Sigmoid colon (tissue), 7 donors: ENCODE results near the gene PPP3R1. TPM values are rescaled to one million over a fixed set of nuclear protein-coding genes. Genes with fewer than 3 reads are reported as not detected.

ENCODE experiments used
- DNase-seq: peaks from one replicate; pipeline ENCODE4 v3.0.0-alpha.2; 2019
- H3K27ac ChIP-seq, 4 donors: fragments of 200-600 bp; sonication (generic); one replicate each; pipeline ENCODE4 v1.5.1; 2016 to 2019; ENCODE audit warnings: mild to moderate bottlenecking in 1 of 4
- H3K27me3 ChIP-seq, 3 donors: fragments of 200-600 bp; sonication (generic); one replicate each; pipeline ENCODE4 v1.5.1; 2019; ENCODE audit warnings: mild to moderate bottlenecking in 1 of 3
- H3K36me3 ChIP-seq, 4 donors: fragments of 200-600 bp; sonication (generic); one replicate each; pipeline ENCODE4 v1.5.1; 2016 to 2019
- H3K4me1 ChIP-seq, 4 donors: fragments of 200-600 bp; sonication (generic); one replicate each; pipeline ENCODE4 v1.5.1; 2017 to 2019
- H3K4me3 ChIP-seq, 4 donors: fragments of 200-600 bp; sonication (generic); one replicate each; pipeline ENCODE4 v1.5.1; 2017 to 2019; ENCODE audit warnings: mild to moderate bottlenecking in 2 of 4, moderate library complexity in 1 of 4
- H3K9me3 ChIP-seq, 4 donors: fragments of 200-600 bp in 3 of 4; sonication (generic) in 3 of 4; one replicate each; pipeline versions ENCODE4 v1.5.1 to v1.6.1; 2013 to 2019
- EP300 ChIP-seq, 4 donors: sonication (generic); formaldehyde crosslinking; IDR thresholded peaks; one replicate each; pipeline ENCODE4 v1.6.1; 2017; ENCODE audit warnings: antibody characterized with exemption in 4 of 4
- POLR2A ChIP-seq, 2 donors: fragments of 450-650 bp; IDR thresholded peaks; one replicate each; pipeline ENCODE4 v1.6.1; 2016; ENCODE audit warnings: antibody characterized with exemption in 2 of 2, mild to moderate bottlenecking in 2 of 2, moderate library complexity in 2 of 2
- POLR2AphosphoS5 ChIP-seq, 4 donors: sonication (generic); formaldehyde crosslinking; IDR thresholded peaks; one replicate each; pipeline ENCODE4 v1.6.1; 2017; ENCODE audit warnings: antibody characterized with exemption in 4 of 4
- WGBS, 2 donors: extraction: QIAGEN DNeasy Blood & Tissue Kit; methylation state at CpG; one replicate each; pipeline ENCODE4 v1.1.7; 2013; 5-methylcytosine and 5-hydroxymethylcytosine counted together
- intact Hi-C: fragments of 100-400 bp; cut with DNase I; formaldehyde crosslinking; loops from one replicate; pipeline ENCODE4 v1.15.1; 2023
- polyA plus RNA-seq, 3 donors: library from polyadenylated mRNA; stranded (reverse); fragments of 200-250 nt; gene quantifications; one replicate each; pipeline ENCODE4 v1.2.3, GENCODE V29; 2013
- total RNA-seq, 4 donors: library from RNA; depleted of rRNA; stranded (reverse); fragments of >200 nt; gene quantifications; one replicate each; pipeline ENCODE4 v1.1.0, GENCODE V29; 2016
- TF ChIP-seq, protein P1 (sequence below), 4 experiments: fragments of 450-650 bp in 3 of 4; fragments of 200-600 bp in 1 of 4; IDR thresholded peaks; one replicate each; pipeline ENCODE4 v1.5.1; 2016 to 2019; ENCODE audit warnings: antibody characterized with exemption in 4 of 4, mild to moderate bottlenecking in 3 of 4, moderate library complexity in 2 of 4
- donor health status: healthy with polysubstance abuse.
- donor health status: Bipolar disorder and iron deficiency.
- donor health status: healthy.

The PPP3R1 gene
- total and polyA plus RNA-seq, 7 donors: 17.4 to 38.5 (median 28.8) TPM

DNA sequence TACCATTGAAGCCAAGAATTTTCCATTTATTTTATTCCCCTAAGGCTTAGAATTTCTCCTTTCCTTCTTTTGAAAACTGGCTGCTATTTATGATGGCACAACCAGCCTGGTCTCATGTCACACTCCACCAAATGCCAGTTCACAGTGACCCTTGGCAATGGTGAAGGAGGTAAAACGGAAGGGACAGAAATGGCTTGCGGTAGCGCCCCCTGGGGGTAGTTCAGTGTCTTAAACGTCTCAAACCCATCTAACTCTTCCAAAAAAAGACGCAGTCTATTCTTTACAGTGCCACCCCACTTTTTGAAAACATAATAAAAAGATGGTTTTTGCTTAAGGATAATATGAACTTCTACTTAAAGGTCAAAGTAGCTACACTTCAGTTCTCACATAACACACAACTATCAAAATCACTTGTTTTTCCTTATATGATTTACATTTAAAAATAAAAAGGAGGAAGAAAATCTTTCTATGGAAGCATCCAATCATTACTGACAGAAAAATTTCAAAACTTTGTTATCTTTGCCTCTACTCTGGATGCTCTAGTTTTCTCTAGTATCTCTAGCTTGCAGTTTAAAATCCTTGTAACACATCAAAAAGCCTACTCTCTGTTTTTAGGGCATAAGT is 66.7 kb downstream of the PPP3R1 start:
- Histone ChIP-seq H3K9me3 (no peaks in the 10 kb centered on the region), H3K36me3 (peaks cover 0 to 26% (median 0%) of the 10 kb centered on the region in 4 donors), H3K27me3 (no peaks in the 10 kb centered on the region), H3K4me3 (no peak overlapping the region), H3K4me1 (peaks cover 0 to 12% (median 0%) of the 10 kb centered on the region in 4 donors), H3K27ac (no peak overlapping the region)
- DNase-seq: no peak
- 54 to 61% methylated on average over 5 of the region's 5 CpGs for WGBS, 2 donors
- intact Hi-C loops: no loop called here
- TF ChIP-seq, protein P1, sequence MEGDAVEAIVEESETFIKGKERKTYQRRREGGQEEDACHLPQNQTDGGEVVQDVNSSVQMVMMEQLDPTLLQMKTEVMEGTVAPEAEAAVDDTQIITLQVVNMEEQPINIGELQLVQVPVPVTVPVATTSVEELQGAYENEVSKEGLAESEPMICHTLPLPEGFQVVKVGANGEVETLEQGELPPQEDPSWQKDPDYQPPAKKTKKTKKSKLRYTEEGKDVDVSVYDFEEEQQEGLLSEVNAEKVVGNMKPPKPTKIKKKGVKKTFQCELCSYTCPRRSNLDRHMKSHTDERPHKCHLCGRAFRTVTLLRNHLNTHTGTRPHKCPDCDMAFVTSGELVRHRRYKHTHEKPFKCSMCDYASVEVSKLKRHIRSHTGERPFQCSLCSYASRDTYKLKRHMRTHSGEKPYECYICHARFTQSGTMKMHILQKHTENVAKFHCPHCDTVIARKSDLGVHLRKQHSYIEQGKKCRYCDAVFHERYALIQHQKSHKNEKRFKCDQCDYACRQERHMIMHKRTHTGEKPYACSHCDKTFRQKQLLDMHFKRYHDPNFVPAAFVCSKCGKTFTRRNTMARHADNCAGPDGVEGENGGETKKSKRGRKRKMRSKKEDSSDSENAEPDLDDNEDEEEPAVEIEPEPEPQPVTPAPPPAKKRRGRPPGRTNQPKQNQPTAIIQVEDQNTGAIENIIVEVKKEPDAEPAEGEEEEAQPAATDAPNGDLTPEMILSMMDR (IDR thresholded peaks at IDR 0.05): peak in 1 of 4 experiments; percentile 26
- no peak for TF ChIP-seq POLR2AphosphoS5 (IDR thresholded peaks at IDR 0.05)

DNA sequence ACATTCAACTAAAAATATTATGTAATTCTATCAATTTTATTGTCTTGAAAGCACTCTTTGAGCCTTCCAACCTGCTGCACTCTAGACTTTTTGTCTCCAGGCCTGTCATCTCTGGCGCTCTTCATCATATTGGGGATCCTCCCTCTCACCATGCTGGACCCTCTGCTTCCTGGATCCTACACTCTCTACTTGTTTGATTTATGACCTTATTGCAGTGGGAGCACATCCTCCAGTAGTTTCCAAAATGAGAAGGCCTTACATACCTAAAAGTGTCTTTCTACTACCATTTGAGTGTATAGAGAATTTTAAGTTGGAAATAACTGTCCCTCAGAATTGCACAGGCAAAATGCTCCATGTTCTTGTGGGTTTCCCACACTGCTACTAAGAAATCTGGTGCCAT is 69.4 kb downstream of the PPP3R1 start:
- Histone ChIP-seq H3K27ac (no peak overlapping the region), H3K9me3 (no peaks in the 10 kb centered on the region), H3K4me1 (no peaks in the 10 kb centered on the region), H3K27me3 (no peaks in the 10 kb centered on the region), H3K4me3 (no peak overlapping the region), H3K36me3 (peaks cover 0 to 41% (median 0%) of the 10 kb centered on the region in 4 donors)
- TF ChIP-seq POLR2A (IDR thresholded peaks at IDR 0.05) (no peak), POLR2AphosphoS5 (IDR thresholded peaks at IDR 0.05) (no peak), EP300 (IDR thresholded peaks at IDR 0.05) (no peak)
- TF ChIP-seq, protein P1 (IDR thresholded peaks at IDR 0.05): no peak
- DNase-seq: no peak
- WGBS, 2 donors: 98% methylated on average over 1 of the region's 1 CpG
- intact Hi-C loops: no loop called here

DNA sequence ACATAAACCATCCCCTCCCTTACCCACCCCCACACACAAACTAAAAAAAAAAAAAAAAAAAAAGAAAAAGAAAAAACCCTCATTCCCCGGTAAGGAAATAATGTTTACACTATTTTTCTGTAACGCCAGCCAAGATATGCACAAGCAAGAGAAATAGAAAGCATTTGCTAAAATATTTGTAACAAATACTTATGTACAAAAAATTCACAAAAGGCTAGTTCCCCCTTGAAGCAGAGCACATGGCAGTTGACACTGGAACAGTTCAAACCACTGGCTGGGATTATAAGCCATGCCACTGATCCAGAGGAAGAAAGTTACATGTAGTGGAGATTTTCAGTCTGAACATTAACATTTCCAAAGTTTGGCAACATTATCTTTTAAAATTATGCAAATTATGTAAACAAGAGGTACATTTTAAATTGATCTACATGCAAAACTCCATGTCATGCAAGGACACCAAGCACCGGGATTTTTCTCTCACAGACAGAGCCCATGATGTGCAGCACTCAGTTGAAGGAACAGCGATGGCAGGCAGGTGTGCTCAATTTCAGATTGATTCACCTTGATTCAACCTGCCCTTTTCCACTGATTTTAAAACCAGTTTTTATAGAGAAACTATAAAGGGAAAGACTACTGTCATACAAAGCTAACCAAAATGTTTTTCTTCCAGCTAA is 73.2 kb downstream of the PPP3R1 start:
- H3K9me3 ChIP-seq: no peaks in the 10 kb centered on the region
- H3K4me3 ChIP-seq: no peak overlapping the region
- no peak for DNase-seq
- H3K27me3 ChIP-seq: no peaks in the 10 kb centered on the region
- no peak for TF ChIP-seq POLR2A (IDR thresholded peaks at IDR 0.05)
- no peak for TF ChIP-seq POLR2AphosphoS5 (IDR thresholded peaks at IDR 0.05)
- TF ChIP-seq, protein P1 (IDR thresholded peaks at IDR 0.05): no peak
- no peak for TF ChIP-seq EP300 (IDR thresholded peaks at IDR 0.05)
- intact Hi-C loops: no loop called here
- H3K36me3 ChIP-seq: peaks cover 0 to 58% (median 0%) of the 10 kb centered on the region in 4 donors
- no peaks in the 10 kb centered on the region for H3K4me1 ChIP-seq
- H3K27ac ChIP-seq: no peak overlapping the region
- 85 to 87% methylated on average over 4 of the region's 4 CpGs for WGBS, 2 donors

GRCh38 chr2:68178432-68178831 is 73.9 kb downstream of the PPP3R1 start:
- Histone ChIP-seq H3K27ac (no peak overlapping the region), H3K27me3 (no peaks in the 10 kb centered on the region), H3K9me3 (no peaks in the 10 kb centered on the region), H3K4me3 (no peak overlapping the region), H3K36me3 (peaks cover 0 to 59% (median 0%) of the 10 kb centered on the region in 4 donors), H3K4me1 (no peaks in the 10 kb centered on the region)
- TF ChIP-seq, protein P1 (IDR thresholded peaks at IDR 0.05): no peak
- TF ChIP-seq EP300 (IDR thresholded peaks at IDR 0.05) (no peak), POLR2A (IDR thresholded peaks at IDR 0.05) (no peak), POLR2AphosphoS5 (IDR thresholded peaks at IDR 0.05) (no peak)
- DNase-seq: no peak
- intact Hi-C loops: no loop called here
- WGBS, 2 donors: 96 to 97% methylated on average over 3 of the region's 3 CpGs
